Stimulated activated CD8-positive, alpha-beta memory T cell treated with anti-CD3 and anti-CD28 coated beads, Interleukin-4, amount 100 ng/mL, for 4 hours (primary cell): ENCODE data around the gene GTPBP10.

Experiments
- DNase-seq, 2 donors: peaks; one replicate each; pipeline ENCODE4 v3.0.0-alpha.2; 2020; ENCODE audit warnings: low read depth in 2 of 2, low spot score in 1 of 2

GTPBP10 gene

GRCh38 chr7:90351987-90352386, 5.5 kb downstream of the GTPBP10 start:
- no peak for DNase-seq

GRCh38 chr7:90383422-90383821, 36.9 kb downstream of the GTPBP10 start:
- DNase-seq: no peak

- DNase-seq: no peak
These were observed 37.3 kb downstream of the GTPBP10 start for GRCh38 chr7:90383861-90384260.

GRCh38 chr7:90384433-90384832, 37.9 kb downstream of the GTPBP10 start:
- no peak for DNase-seq

GRCh38 chr7:90387470-90388240, 41.1 kb downstream of the GTPBP10 start:
- DNase-seq: no peak

GRCh38 chr7:90390926-90391325, 44.4 kb downstream of the GTPBP10 start:
- no peak for DNase-seq

GRCh38 chr7:90391488-90391887, 45.0 kb downstream of the GTPBP10 start:
- no peak for DNase-seq

GRCh38 chr7:90396420-90396819, 49.9 kb downstream of the GTPBP10 start:
- DNase-seq: no peak

GRCh38 chr7:90401989-90402388, 55.5 kb downstream of the GTPBP10 start:
- DNase-seq: no peak

GRCh38 chr7:90402785-90403173, 56.3 kb downstream of the GTPBP10 start:
- no peak for DNase-seq

GRCh38 chr7:90403174-90404113, 56.9 kb downstream of the GTPBP10 start, which contains the start of gene CLDN12:
Gene CLDN12, plus strand, starts transcription at chr7:90403461. Its CDS starts 9,216 bp downstream, at chr7:90412677.
- peak; percentile 45 to 54 for DNase-seq

- DNase-seq: no peak
These were observed 58.3 kb downstream of the GTPBP10 start for GRCh38 chr7:90404777-90405176.

GRCh38 chr7:90407484-90407821, 60.9 kb downstream of the GTPBP10 start:
- no peak for DNase-seq

- no peak for DNase-seq
These were observed 61.6 kb downstream of the GTPBP10 start for GRCh38 chr7:90408142-90408541.

GRCh38 chr7:90409667-90410066, 63.2 kb downstream of the GTPBP10 start:
- no peak for DNase-seq

- no peak for DNase-seq
These were observed 65.0 kb downstream of the GTPBP10 start for GRCh38 chr7:90411510-90411909.

- no peak for DNase-seq
These were observed 66.1 kb downstream of the GTPBP10 start for GRCh38 chr7:90412458-90413184.

- DNase-seq: no peak
These were observed 66.6 kb downstream of the GTPBP10 start for GRCh38 chr7:90413185-90413528.

GRCh38 chr7:90421651-90422050, 75.1 kb downstream of the GTPBP10 start:
- DNase-seq: no peak

GRCh38 chr7:90424720-90425119, 78.2 kb downstream of the GTPBP10 start:
- DNase-seq: no peak

GRCh38 chr7:90425376-90425775, 78.9 kb downstream of the GTPBP10 start:
- no peak for DNase-seq
